Chondrocyte (in vitro differentiated cells): ENCODE measurements around the gene NFASC. TPM values are rescaled to one million over a fixed set of nuclear protein-coding genes. Genes with fewer than 3 reads are reported as not detected.

Experiments used
- DNase-seq: peaks from one replicate; pipeline ENCODE4 v3.0.0; 2021; ENCODE audit warnings: mixed read lengths, low spot score
- H3K27ac Mint-ChIP-seq: one replicate; pipeline ENCODE4 v1.8.0; 2021; ENCODE audit warnings: mild to moderate bottlenecking, moderate library complexity, mixed read lengths; ENCODE audit not compliant: unreplicated experiment
- H3K27me3 Mint-ChIP-seq: 2 replicates; pipeline ENCODE4 v1.8.0; 2021; ENCODE audit warnings: low read depth, mixed read lengths
- H3K36me3 Mint-ChIP-seq: 2 replicates; pipeline ENCODE4 v1.8.0; 2021; ENCODE audit warnings: low read depth, mixed read lengths
- H3K4me1 Mint-ChIP-seq: 2 replicates; pipeline ENCODE4 v1.8.0; 2021; ENCODE audit warnings: low read depth, mild to moderate bottlenecking, mixed read lengths
- H3K4me3 Mint-ChIP-seq: one replicate; pipeline ENCODE4 v1.8.0; 2021; ENCODE audit warnings: mild to moderate bottlenecking, moderate library complexity, mixed read lengths; ENCODE audit not compliant: unreplicated experiment
- H3K9me3 Mint-ChIP-seq: 2 replicates; pipeline ENCODE4 v1.8.0; 2021; ENCODE audit warnings: low read depth, mixed read lengths
- CTCF ChIP-seq: fragments of 200-600 bp; sonication (generic); IDR thresholded peaks from 2 replicates; pipeline ENCODE4 v1.5.0; 2021; ENCODE audit warnings: antibody characterized with exemption, mild to moderate bottlenecking, moderate library complexity
- total RNA-seq: library from RNA; stranded (reverse); gene quantifications from 3 replicates; pipeline ENCODE4 v1.2.1, GENCODE V29; 2021

Gene NFASC
- total RNA-seq, 1 donor from 2014 or later: 0.20 TPM

- Mint-ChIP-seq H3K4me1 (peaks cover 4% of the 10 kb centered on the region), H3K9me3 (no peaks in the 10 kb centered on the region), H3K36me3 (no peaks in the 10 kb centered on the region), H3K27me3 (peaks cover 18% of the 10 kb centered on the region), H3K27ac (no peak overlapping the region), H3K4me3 (no peak overlapping the region)
- no peak for TF ChIP-seq CTCF
- no peak for DNase-seq
Observed at GRCh38 chr1:204927673-204928641, 57.3 kb downstream of the NFASC start.

GRCh38 chr1:204928671-204929486 lies 58.2 kb downstream of the NFASC start:
- no peak for TF ChIP-seq CTCF
- no peak overlapping the region for H3K27ac Mint-ChIP-seq
- H3K27me3 Mint-ChIP-seq: peaks cover 16% of the 10 kb centered on the region
- peaks cover 4% of the 10 kb centered on the region for H3K4me1 Mint-ChIP-seq
- no peak overlapping the region for H3K4me3 Mint-ChIP-seq
- H3K36me3 Mint-ChIP-seq: no peaks in the 10 kb centered on the region
- DNase-seq: no peak
- H3K9me3 Mint-ChIP-seq: no peaks in the 10 kb centered on the region

- H3K27ac Mint-ChIP-seq: no peak overlapping the region
- H3K4me3 Mint-ChIP-seq: no peak overlapping the region
- no peaks in the 10 kb centered on the region for H3K9me3 Mint-ChIP-seq
- peaks cover 16% of the 10 kb centered on the region for H3K27me3 Mint-ChIP-seq
- DNase-seq: no peak
- no peaks in the 10 kb centered on the region for H3K4me1 Mint-ChIP-seq
- no peak for TF ChIP-seq CTCF
- no peaks in the 10 kb centered on the region for H3K36me3 Mint-ChIP-seq
Observed at GRCh38 chr1:204929487-204930154, 59.0 kb downstream of the NFASC start.

- no peaks in the 10 kb centered on the region for H3K36me3 Mint-ChIP-seq
- peaks cover 16% of the 10 kb centered on the region for H3K27me3 Mint-ChIP-seq
- no peak for TF ChIP-seq CTCF
- H3K4me1 Mint-ChIP-seq: no peaks in the 10 kb centered on the region
- no peaks in the 10 kb centered on the region for H3K9me3 Mint-ChIP-seq
- no peak overlapping the region for H3K4me3 Mint-ChIP-seq
- no peak overlapping the region for H3K27ac Mint-ChIP-seq
- no peak for DNase-seq
Observed at GRCh38 chr1:204930155-204930523, 59.5 kb downstream of the NFASC start.

GRCh38 chr1:204931313-204931712 lies 60.7 kb downstream of the NFASC start:
- TF ChIP-seq CTCF: no peak
- Mint-ChIP-seq H3K9me3 (no peaks in the 10 kb centered on the region), H3K4me1 (no peaks in the 10 kb centered on the region), H3K27ac (no peak overlapping the region), H3K27me3 (peaks cover 12% of the 10 kb centered on the region), H3K36me3 (no peaks in the 10 kb centered on the region), H3K4me3 (no peak overlapping the region)
- DNase-seq: no peak
